GM12878 (cell line): ENCODE data around the gene CIAPIN1. TPM values are rescaled to one million over a fixed set of nuclear protein-coding genes. Genes with fewer than 3 reads are reported as not detected.

ENCODE experiments used
- BCL11A ChIP-seq: IDR thresholded peaks from 2 replicates; pipeline ENCODE4 v1.6.1; 2011; ENCODE audit warnings: low read depth, low read length
- BMI1 ChIP-seq: fragments of 450-650 bp; IDR thresholded peaks from 2 replicates; pipeline ENCODE4 v1.6.1; 2016; ENCODE audit warnings: mild to moderate bottlenecking, moderate library complexity, borderline replicate concordance
- CHD4 ChIP-seq: fragments of 200-600 bp; sonication (generic); IDR thresholded peaks from 2 replicates; pipeline ENCODE4 v1.6.1; 2016; ENCODE audit warnings: mild to moderate bottlenecking
- E2F4 ChIP-seq: IDR thresholded peaks from 2 replicates; pipeline ENCODE4 v1.6.1; 2012; ENCODE audit warnings: low read depth, low read length, improper control_type of control experiment
- EED ChIP-seq: sonication (generic); IDR thresholded peaks from 2 replicates; pipeline ENCODE4 v1.6.1; 2016; ENCODE audit warnings: antibody characterized with exemption, low read depth
- ELK1 ChIP-seq: IDR thresholded peaks from 2 replicates; pipeline ENCODE4 v1.6.1; 2012; ENCODE audit warnings: low read depth, low read length, improper control_type of control experiment
- NFIC ChIP-seq: IDR thresholded peaks from 2 replicates; pipeline ENCODE4 v1.6.1; 2012; ENCODE audit warnings: low read depth, mild to moderate bottlenecking, inconsistent platforms, low read length, moderate library complexity
- NKRF ChIP-seq: fragments of 450-650 bp; conservative IDR thresholded peaks from 2 replicates; pipeline ENCODE4 v1.6.1; 2017; ENCODE audit warnings: mild to moderate bottlenecking, moderate library complexity
- RELB ChIP-seq: fragments of 450-650 bp; IDR thresholded peaks from 2 replicates; pipeline ENCODE4 v1.6.1; 2017; ENCODE audit warnings: low read depth, mild to moderate bottlenecking, moderate library complexity
- SRF ChIP-seq, 2 experiments: IDR thresholded peaks; 2 replicates each; pipeline ENCODE4 v1.6.1; 2011; ENCODE audit warnings: low read depth in 2 of 2, low read length in 2 of 2, mild to moderate bottlenecking in 1 of 2, moderate library complexity in 1 of 2
- polyA plus RNA-seq, 11 experiments: library from polyadenylated mRNA; depleted of rRNA in 4 of 11; unstranded in 6 of 11; stranded (reverse) in 5 of 11; fragments of >200 nt; fragmentation: Nextera tagmentation in 4 of 11; fragmentation: Illumina TruSeq in 1 of 11; extraction: Ambion mirVana in 4 of 11; extraction: Trizol in 1 of 11; gene quantifications; 1 replicate in 1 of 11; 2 replicates in 10 of 11; pipeline versions ENCODE4 v1.2.1 to v1.2.3, GENCODE V29; 2011 to 2016; ENCODE audit warnings: inconsistent platforms in 2 of 11, missing spikeins in 2 of 11, low read depth in 1 of 11
- total RNA-seq, 4 experiments: library from RNA; depleted of rRNA in 3 of 4; stranded (reverse); fragments of >200 nt in 3 of 4; fragmentation: Illumina TruSeq in 1 of 4; extraction: Trizol in 1 of 4; gene quantifications; 2 replicates each; pipeline versions ENCODE4 v1.2.1 to v1.2.3, GENCODE V29; 2013 to 2021

CIAPIN1 gene
- total and polyA plus RNA-seq, 10 of the 15 experiments (the other 5 are each of a cell fraction or from before 2014, with no cell fraction given): 46.2 to 150 (median 54.3) TPM

GRCh38 chr16:57477531-57478202 lies 30.5 kb upstream of the CIAPIN1 start (continued):
- TF ChIP-seq SRF (IDR thresholded peaks at IDR 0.05; ENCODE audit: low read depth in 2 of 2, low read length in 2 of 2): no peak
- TF ChIP-seq BMI1: no peak
- no peak for TF ChIP-seq ELK1
- TF ChIP-seq BCL11A: no peak
- TF ChIP-seq E2F4: no peak
- no peak for TF ChIP-seq NFIC
- TF ChIP-seq CHD4: no peak
- TF ChIP-seq NKRF: no peak
- no peak for TF ChIP-seq EED
- no peak for TF ChIP-seq RELB
